PFSK-1 (cell line): ENCODE data around the gene PTGR3.

Experiments used
- POLR2AphosphoS5 ChIP-seq: IDR thresholded peaks from 2 replicates; pipeline ENCODE4 v1.6.1; 2012; ENCODE audit warnings: low read depth, mild to moderate bottlenecking, control low read depth, low read length, moderate library complexity
- SIN3A ChIP-seq: IDR thresholded peaks from 2 replicates; pipeline ENCODE4 v1.6.1; 2012; ENCODE audit warnings: mild to moderate bottlenecking, low read length, moderate library complexity, borderline replicate concordance; ENCODE audit not compliant: insufficient read depth
- TF ChIP-seq, protein P1 (sequence below), 2 experiments: IDR thresholded peaks; 2 replicates each; pipeline versions ENCODE4 v1.6.1 to v1.8.0; 2011 to 2012; ENCODE audit warnings: low read depth in 2 of 2, low read length in 2 of 2, control low read depth in 1 of 2, inconsistent platforms in 1 of 2, mild to moderate bottlenecking in 1 of 2, moderate library complexity in 1 of 2; ENCODE audit not compliant: insufficient read depth in 1 of 2

- TF ChIP-seq POLR2AphosphoS5, result no peak
- no peak for TF ChIP-seq SIN3A
- TF ChIP-seq, protein P1, sequence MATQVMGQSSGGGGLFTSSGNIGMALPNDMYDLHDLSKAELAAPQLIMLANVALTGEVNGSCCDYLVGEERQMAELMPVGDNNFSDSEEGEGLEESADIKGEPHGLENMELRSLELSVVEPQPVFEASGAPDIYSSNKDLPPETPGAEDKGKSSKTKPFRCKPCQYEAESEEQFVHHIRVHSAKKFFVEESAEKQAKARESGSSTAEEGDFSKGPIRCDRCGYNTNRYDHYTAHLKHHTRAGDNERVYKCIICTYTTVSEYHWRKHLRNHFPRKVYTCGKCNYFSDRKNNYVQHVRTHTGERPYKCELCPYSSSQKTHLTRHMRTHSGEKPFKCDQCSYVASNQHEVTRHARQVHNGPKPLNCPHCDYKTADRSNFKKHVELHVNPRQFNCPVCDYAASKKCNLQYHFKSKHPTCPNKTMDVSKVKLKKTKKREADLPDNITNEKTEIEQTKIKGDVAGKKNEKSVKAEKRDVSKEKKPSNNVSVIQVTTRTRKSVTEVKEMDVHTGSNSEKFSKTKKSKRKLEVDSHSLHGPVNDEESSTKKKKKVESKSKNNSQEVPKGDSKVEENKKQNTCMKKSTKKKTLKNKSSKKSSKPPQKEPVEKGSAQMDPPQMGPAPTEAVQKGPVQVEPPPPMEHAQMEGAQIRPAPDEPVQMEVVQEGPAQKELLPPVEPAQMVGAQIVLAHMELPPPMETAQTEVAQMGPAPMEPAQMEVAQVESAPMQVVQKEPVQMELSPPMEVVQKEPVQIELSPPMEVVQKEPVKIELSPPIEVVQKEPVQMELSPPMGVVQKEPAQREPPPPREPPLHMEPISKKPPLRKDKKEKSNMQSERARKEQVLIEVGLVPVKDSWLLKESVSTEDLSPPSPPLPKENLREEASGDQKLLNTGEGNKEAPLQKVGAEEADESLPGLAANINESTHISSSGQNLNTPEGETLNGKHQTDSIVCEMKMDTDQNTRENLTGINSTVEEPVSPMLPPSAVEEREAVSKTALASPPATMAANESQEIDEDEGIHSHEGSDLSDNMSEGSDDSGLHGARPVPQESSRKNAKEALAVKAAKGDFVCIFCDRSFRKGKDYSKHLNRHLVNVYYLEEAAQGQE (IDR thresholded peaks at IDR 0.05; ENCODE audit: insufficient read depth in 1 of 2, low read depth in 2 of 2, low read length in 2 of 2), result no peak
These were observed 26.0 kb upstream of the PTGR3 start for GRCh38 chr18:75234901-75235300.
